ACHN (cell line): Measurements from ENCODE around the gene CLTCL1.
"Not testable (repeated sequence)": the region's sequence is repeated elsewhere in the genome, so short reads cannot be mapped to it uniquely, and the experiment has no call there.

ENCODE experiments used
- DNase-seq: peaks from one replicate; pipeline ENCODE4 v3.0.0-alpha.2; 2015
- in situ Hi-C: cut with HindIII; loops from 2 replicates; pipeline ENCODE4 v1.10.0; 2017; ENCODE audit warnings: low sequenced_read_pairs, low pct_ligation_motif_present, low pct_unique_long_range_greater_than_20kb

The CLTCL1 gene

DNA sequence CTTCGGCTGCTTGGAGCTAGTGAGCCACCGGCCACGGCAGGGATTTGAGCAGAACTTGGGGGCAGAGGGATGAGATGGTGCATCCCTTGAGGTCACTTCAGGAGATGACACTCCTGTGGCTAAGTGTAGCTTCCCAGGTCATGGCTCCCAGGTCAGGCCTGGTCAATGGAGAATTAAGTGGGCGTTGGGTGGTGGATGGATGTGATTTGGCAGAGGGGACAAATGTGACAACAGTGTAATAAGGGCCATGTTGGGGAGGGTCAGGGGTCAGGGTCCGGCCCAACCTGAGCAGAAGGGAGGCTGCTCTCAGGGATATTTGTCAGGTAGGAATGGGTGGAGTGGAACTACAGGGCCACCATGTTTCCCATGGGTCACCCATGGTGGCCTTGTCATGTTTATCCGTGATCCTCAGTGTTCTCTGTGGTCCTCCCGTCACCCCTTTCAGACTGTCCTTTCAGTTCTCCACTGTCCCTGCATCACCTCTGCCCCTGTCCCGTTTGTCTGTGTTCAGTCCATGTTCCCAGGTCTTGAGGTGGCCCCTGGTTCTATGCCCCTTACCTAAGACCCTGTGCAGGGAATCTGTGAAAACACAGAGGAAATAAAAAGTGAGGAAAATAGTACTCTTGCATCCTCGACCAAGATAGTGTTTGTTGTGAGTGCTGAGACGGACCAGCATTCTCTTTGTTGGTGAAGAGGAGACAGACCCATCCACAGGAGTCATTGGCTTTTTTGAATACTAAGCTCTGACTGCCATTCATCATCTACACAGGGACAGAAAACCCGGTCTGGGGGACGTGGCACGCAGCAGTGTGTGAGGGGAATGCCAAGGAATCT is 119.1 kb downstream of the CLTCL1 start:
- in situ Hi-C loops = no loop called here

DNA sequence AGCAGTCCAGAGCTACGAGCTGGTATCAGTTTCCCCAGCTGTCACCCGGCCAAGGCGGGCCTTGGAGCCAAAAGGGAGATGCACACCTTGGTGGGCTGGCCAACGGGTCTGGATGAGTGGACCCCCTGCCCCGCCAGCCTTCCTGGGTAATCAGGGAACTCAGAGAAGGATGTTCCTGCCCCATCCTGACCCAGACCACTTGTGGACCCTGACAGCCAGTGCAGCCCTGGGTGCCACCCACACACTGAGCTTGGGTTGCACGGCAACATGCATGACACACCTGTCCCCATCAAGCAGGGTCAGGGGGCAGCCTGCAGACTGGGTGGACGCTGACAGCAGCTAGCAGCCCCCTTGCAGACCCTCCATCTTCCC is 121.6 kb downstream of the CLTCL1 start:
- DNase-seq = no peak
- in situ Hi-C loops = no loop called here

More for the DNA sequence above, 119.1 kb downstream of the CLTCL1 start:
- no peak for DNase-seq

DNA sequence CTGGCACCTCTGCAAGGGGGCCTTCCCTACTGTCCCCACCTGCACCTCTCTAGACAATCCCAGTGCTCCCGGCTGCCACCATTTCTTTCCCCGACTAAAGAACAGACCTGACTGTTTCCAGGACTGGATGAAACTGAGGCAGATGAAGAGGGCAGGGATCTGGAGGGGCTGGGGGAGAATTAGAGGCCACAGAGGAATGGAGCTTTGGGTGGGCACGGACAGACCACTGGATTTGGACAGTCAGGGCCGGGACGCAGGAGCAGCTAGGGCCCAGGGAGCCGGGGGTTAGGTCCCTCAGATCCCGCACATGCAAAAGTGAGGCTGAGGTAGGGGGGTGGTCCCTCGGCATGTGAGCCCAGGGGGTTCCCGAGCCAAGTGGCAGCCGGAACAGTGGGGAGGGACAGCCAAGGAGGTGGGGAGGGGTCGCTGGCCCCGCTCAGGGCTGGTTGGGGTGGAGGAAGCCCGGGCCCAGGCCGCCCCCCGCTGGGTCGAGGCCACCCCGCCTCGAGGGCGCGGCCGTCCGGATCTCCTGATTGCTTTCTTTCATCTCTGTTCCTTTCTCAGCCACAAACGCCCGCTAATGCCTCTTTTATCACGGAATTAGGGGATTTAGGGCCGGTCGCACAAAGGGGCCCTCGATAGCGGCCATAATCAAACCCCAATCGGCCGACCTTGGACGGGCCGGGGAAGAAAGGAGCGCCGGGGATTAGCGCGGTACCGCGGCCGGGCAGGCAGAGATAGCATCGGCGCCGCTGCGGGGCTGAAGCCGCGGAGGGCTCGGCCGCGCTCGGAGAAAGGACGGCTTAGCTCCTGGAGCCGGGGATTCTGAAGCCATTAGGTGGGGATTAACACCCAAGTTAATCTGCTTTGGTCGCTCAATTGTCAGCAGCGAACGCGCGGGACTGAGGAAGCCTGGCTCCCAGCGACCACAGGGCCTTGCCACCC is 122.2 kb downstream of the CLTCL1 start:
- no peak for DNase-seq
- in situ Hi-C loops = no loop called here

DNA sequence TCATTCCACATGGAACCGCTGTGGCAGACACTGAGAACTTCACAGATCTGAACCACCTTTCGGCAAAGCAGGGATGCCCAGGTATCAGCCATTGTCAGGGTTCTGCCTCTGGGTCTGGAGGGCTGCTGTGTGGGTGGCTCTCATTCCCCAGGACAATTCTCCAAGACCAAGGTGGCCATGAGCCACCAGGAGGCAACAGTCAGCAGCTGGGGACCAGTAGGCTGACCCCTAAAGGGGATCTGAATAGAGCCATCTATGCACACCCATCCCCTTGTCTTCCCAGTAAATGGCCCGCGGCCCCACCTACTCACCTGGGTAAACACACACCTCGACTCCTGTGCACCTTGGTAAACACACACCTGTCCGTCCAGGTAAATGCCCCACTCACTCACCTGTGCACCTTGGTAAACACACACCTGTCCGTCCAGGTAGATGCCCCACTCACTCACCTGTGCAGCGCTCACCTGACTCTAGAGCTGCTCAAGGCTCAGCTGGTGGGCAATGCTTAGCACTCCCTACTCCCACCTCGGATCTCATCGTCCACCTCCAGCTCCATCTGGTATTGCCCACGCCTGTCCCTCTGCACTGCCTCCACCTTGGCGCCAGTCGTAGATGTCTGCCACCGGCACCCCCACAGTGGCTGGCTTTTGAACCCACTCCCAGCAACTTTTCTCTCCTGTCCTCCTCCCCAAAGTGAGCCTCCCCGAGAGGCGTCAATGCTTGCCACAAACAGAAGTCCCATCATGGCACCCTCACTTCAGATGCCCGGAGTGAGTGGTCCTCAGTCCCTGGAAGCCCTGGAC is 123.2 kb downstream of the CLTCL1 start:
- in situ Hi-C loops = no loop called here
- no peak for DNase-seq

DNA sequence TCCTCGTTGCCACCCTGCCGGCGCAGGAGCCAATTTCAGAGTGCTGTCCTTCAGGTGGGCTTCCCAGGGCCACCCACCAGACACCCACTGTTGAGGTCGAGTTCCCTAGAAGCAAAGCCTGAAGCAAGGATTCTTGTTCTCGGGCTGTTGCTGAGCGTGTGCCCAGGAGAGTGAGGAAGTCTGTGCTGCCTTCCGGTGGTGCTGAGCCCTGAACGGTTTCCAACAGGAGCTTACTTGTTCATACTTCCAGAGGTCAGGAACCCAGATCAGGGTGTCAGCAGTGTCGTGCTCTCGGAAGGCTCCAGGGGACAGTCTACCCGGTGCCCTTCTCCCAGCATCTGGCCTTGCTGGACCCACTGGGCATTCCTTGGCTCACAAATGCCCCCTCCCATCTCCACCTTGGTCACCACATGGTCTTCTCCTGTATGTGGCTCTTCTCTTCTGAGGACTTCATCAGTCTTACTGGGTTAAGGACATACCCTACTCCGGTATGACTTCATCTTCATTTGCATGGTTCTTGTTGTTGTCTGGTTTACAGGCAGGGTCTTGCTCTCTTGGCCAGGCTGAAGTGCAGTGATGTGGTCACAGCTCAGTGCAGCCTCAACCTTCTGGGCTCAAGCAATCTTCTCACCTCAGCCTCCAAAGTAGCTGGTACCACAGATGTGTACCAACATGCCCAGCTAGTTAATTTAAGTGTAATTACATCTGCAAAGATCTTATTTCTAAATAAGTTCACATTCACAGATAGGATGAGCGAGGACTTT is 124.2 kb downstream of the CLTCL1 start:
- DNase-seq = no peak
- in situ Hi-C loops = no loop called here

DNA sequence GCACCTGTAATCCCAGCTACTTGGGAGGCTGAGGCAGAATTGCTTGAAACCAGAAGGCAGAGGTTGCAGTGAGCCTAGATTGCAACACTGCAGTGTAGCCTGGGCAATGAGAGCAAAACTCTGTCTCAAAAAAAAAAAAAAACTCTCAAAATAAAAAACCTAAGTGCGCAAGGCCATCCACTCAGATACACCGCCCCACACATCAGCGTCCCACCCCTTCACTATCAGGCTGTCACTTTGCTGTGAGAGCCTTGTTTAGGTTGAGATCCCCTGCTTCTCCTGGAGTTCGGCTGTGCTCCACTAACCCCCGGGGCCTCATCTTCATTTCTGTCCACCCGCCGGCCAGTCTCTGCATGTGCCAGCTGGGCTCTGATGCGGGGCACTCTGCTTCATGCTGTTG is 125.1 kb downstream of the CLTCL1 start:
- in situ Hi-C loops = no loop called here
- no peak for DNase-seq

DNA sequence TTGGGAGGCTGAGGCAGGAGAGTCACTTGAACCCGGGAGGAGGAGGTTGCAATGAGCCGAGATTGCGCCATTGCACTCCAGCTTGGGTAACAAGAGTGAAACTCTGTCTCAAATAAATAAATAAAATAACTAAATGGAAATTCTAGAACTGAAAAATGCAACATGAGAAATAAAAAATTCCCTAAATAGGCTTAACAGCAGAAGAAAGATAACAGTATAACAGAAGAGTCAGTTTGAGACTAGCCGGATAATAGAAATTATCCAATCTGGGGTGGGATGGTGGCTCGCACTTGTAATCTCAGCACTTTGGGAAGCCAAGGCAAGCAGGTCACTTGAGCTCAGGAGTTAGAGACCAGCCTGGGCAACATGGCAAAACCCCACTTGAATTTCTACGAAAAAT is 127.1 kb downstream of the CLTCL1 start:
- in situ Hi-C loops = no loop called here

DNA sequence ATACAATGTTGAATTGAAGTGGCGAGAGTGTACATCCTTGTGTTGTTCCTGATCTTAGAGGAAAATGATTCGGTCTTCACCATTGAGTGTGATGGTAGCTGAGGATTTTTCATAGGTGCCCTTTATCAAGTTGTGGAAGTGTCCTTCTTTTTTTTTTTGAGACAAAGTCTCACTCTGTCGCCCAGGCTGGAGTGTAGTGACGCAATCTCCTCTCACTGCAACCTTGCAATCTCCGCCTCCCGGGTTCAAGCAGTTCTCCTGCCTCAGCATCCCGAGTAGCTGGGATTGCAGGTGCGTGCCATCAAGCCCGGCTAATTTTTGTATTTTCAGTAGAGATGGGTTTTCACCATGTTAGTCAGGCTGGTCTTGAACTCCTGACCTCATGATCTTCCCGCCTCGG is 132.9 kb downstream of the CLTCL1 start:
- DNase-seq, in situ Hi-C loops: not testable (repeated sequence)

More for the DNA sequence above, 127.1 kb downstream of the CLTCL1 start:
- no peak for DNase-seq

DNA sequence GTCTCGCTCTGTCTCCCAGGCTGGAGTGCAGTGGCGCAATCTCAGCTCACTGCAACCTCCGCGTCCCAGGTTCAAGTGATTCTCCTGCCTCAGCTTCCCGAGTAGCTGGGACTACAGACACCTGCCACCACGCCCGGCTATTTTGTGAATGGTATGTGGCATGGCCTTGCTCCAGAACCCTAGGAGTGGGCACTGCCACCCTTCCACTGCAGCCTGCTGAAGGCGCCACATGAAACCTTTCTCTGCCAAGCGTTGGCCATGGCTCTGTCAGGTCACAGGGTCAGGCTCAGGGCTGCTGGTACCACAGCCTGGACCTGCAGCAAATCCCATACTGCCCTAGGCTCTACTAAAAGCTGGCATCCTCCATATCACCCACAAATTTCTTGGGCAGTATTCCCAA is 135.4 kb downstream of the CLTCL1 start:
- DNase-seq, in situ Hi-C loops: not testable (repeated sequence)

DNA sequence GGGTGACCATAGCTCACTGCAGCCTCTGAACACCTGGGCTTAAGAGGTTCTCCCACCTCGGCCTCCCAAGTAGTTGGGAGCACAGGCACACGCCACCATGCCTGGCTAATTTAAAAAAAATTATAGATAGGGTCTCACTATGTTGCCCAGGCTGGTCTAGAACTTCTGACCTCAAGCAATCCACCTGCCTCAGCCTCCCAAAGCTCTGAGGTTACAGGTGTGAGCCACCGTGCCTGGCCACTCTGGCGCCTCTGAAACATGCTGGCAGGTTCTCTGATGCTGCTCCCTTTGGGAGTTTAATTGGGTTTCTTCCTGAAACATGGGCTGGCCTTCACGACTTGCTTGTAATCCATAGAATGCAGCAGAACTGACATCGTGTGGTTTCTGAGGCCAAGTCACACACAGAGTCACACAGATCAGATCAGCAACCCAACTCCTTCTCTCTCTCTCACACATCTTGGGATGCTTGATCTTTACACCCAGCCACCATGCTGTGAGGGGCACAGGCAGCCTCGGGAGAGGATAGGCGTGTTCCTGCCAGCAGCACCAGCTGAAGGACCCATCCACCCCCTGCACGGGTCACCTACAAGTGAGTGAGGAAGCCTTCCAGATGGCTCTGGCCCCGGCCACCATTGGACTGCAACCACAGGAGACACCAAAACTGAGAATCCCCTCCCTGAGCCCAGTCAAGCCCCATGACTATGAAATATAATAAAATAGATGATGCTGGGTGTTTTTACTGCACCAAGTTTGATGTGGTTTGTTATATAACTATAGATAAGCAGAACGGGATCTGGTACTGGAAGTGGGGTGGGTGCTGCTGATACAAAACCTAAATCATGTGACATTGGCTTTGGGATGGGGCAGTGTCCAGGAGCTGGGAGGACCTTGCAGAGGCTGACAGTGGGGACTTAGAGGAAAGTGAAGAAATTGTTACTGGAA is 138.3 kb downstream of the CLTCL1 start:
- DNase-seq = no peak
- in situ Hi-C loops = no loop called here

DNA sequence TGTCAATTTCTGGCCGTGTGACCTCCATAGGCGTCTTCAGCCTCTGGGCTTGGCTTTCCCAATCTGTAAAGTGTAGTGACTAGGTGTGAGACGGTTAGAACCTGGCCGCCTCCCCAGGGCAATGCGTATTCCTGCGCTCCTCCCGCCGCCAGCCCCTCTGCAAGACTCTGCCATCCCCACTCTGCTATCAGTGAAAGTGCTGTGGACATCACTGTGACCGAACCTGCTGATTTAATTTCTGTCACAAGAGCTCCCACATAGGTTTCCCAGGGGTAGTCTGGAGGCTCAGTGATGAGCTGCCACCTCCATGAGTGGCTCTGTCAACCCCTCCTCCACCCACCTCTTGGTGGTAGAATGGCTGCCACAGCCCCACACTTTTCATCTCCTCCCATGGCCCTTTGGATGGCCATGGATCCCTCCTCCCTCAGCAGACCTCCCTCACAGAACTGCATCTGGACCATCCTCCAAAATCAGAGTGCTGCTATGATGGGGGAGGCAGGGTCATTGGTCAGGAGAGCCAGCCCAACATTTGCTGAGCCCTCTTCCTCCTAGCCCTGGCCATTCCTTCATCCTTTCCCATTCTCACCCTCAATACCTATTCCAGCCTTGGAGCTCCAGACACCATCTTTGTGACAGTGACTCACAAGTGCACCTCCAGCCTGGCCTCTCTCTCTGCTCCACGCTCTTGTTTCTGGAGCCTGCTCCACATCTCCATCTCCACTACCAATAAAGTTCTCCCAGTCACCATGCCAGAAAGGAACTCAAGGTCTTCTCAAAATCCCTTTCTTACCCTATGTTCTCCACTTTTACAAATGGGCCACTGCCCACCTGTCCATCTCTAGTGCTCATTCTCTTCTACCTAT is 140.0 kb downstream of the CLTCL1 start:
- in situ Hi-C loops = no loop called here

DNA sequence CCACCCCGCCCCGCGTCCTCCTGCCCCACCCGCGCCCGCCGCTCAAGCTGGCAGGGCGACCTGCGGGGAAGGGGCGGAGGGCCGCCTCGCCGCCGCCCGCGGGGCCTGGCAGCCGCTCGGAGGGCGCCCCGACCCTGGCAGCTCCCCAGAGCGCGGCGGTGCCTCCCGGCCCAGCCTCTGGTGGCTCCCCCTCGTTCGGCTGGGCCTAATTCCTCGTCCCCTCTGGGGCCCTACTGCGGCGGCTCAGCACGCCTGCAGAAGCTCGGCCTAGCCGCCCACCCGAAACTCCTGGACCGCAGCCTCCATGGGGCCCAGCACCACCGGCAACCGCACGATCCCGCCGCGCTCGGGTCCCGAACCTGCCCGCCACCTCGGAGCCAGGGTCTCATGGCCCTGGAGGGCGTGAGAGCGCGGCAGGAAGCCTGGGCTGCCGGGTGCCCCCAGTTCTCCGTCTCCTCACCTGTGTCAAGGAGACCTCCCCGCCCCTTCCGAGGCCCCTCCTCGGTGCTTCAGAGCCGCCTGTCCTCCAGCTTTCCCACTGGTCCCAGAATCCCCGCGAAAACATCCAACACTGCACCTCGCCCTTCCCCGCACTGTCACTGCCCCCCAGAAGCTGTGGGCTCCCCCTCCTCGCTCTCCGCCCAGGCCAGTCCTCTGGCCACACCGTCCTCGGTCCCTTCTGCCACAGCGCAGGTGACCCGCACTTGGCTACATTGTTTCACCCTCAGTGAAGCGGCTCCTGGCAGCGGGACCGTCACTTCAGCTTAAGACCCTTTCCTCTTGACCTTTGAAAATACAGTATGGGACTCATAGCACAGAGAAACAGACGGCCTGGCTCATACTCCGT is 140.8 kb downstream of the CLTCL1 start:
- in situ Hi-C loops = no loop called here
- no peak for DNase-seq

More for the DNA sequence above, 140.0 kb downstream of the CLTCL1 start:
- no peak for DNase-seq

DNA sequence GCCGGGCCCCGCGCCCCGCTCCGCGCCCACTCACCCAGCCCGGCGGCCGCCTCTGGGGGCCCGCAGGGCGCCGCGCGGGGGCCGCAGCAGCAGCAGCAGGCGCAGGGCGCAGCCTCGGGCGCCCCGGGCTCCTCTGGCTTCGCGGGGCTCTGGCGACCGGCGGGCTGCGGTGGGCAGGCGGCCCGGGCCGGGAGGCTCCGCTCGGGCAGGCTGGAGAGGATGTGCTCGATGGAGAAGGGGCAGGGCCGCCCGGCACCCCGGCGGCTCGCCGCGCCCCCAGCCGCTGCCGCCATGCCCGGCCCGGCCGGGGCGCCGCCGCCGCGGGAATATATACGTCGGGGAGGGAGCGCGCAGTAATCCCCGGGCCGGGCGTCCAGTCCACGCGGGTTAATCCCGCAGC is 141.5 kb downstream of the CLTCL1 start, which contains the start of gene GSC2:
GSC2 (minus strand) TSS at position 302 of the 400 bp plus-strand sequence; CDS start at position 293, 9 bp downstream.
- in situ Hi-C loops = no loop called here
- DNase-seq = no peak

DNA sequence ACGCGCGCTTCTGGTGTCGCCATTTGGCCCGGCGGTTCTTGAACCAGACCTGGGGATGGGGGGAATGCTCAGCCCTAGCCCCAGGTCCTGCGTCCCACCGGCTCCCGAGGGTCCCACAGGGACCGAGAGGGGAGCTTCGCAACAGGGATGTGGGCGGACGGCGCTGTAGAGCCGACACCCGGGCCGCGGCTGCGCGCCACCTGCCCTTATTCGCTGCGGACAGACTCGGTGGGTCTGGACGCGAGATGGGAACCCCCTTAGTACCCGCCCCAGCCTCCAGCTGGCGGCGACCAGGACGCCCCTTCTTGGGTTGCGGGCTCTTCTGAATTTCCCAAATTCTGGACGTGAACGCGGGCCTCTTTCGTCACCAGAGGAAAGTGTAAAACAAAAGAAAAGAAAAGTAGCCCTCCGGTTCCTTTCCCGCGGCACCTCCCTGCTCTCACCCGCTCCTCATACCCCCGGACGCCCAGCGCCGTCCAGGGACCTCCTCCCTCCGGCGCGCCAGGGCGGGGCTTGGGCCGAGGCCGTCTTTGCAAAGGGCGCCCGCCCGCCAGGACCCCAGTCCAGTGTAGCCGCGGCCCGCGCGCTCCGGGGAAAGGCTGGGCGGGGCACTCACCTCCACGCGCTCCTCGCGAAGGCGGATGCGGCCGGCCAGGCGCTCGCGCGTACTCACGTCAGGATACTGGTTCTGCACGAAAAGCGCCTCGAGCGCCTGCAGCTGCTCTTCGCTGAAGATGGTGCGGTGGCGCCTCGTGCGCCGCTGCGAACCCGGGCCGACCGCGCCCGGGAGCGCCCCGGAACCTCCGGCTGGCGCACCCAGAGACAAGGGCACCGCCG is 142.3 kb downstream of the CLTCL1 start:
- in situ Hi-C loops = no loop called here
- no peak for DNase-seq
